Right atrium auricular region (tissue), 2 donors: ENCODE results near the gene PSD2. TPM values are rescaled to one million over a fixed set of nuclear protein-coding genes. Genes with fewer than 3 reads are reported as not detected.

Experiments
- DNase-seq: peaks from one replicate; pipeline ENCODE4 v3.0.0-alpha.2; 2019; ENCODE audit warnings: low spot score
- H3K27ac ChIP-seq, 2 donors: fragments of 200-600 bp; sonication (generic); 1 replicate in 1 of 2; 2 replicates in 1 of 2; pipeline ENCODE4 v1.5.1; 2016 to 2019
- H3K27me3 ChIP-seq, 2 donors: fragments of 200-600 bp; sonication (generic); one replicate each; pipeline versions ENCODE4 v1.5.1 to v1.6.0; 2017 to 2019
- H3K36me3 ChIP-seq: fragments of 200-600 bp; sonication (generic); one replicate; pipeline ENCODE4 v1.5.1; 2016
- H3K4me1 ChIP-seq, 2 donors: fragments of 200-600 bp; sonication (generic); one replicate each; pipeline versions ENCODE4 v1.5.1 to v1.6.0; 2017 to 2019
- H3K4me3 ChIP-seq, 2 donors: fragments of 200-600 bp; sonication (generic); 1 replicate in 1 of 2; 2 replicates in 1 of 2; pipeline ENCODE4 v1.5.1; 2017 to 2019; ENCODE audit warnings: mild to moderate bottlenecking in 1 of 2, moderate library complexity in 1 of 2
- H3K9me3 ChIP-seq, 2 donors: fragments of 200-600 bp; sonication (generic); one replicate each; pipeline ENCODE4 v1.5.1; 2019
- CTCF ChIP-seq, 2 donors: fragments of 200-600 bp; sonication (generic); IDR thresholded peaks; one replicate each; pipeline ENCODE4 v1.5.1; 2019; ENCODE audit warnings: antibody characterized with exemption in 2 of 2
- total RNA-seq, 2 donors: library from RNA; depleted of rRNA; stranded (reverse); fragments of >200 nt; gene quantifications; one replicate each; pipeline ENCODE4 v1.1.0, GENCODE V29; 2016

Gene PSD2
- total RNA-seq: under 1 TPM; 0.12 to 0.19 TPM

GRCh38 chr5:139795074-139796001, at the start of gene PSD2:
PSD2 (plus strand) TSS chr5:139795808; CDS start chr5:139809441, 13,633 bp downstream.
- TF ChIP-seq CTCF (IDR thresholded peaks at IDR 0.05): no peak
- H3K27me3 ChIP-seq: peaks cover 14% of the 10 kb centered on the region in 2 donors
- H3K4me1 ChIP-seq: peaks cover 0 to 12% of the 10 kb centered on the region in 2 donors
- no peak for DNase-seq
- no peaks in the 10 kb centered on the region for H3K36me3 ChIP-seq
- peak within 1 kb of the TSS; percentile 39 to 54 for H3K4me3 ChIP-seq
- H3K27ac ChIP-seq: no peak within 1 kb of the TSS
- no peaks in the 10 kb centered on the region for H3K9me3 ChIP-seq

GRCh38 chr5:139746691-139747582, 48.7 kb upstream of the PSD2 start:
- peak overlapping the region; percentile 25 to 55 for H3K4me3 ChIP-seq
- H3K9me3 ChIP-seq: no peaks in the 10 kb centered on the region
- H3K36me3 ChIP-seq: no peaks in the 10 kb centered on the region
- no peaks in the 10 kb centered on the region for H3K27me3 ChIP-seq
- H3K4me1 ChIP-seq: peaks cover 6 to 43% of the 10 kb centered on the region in 2 donors
- H3K27ac ChIP-seq: peak overlapping the region in 1 of 2 donors; percentile 66
- TF ChIP-seq CTCF (IDR thresholded peaks at IDR 0.05): no peak
- no peak for DNase-seq

GRCh38 chr5:139747583-139748504, 47.8 kb upstream of the PSD2 start:
- Histone ChIP-seq H3K4me3 (peak overlapping the region; percentile 25 to 55), H3K27me3 (no peaks in the 10 kb centered on the region), H3K9me3 (no peaks in the 10 kb centered on the region), H3K36me3 (no peaks in the 10 kb centered on the region), H3K27ac (peak overlapping the region in 1 of 2 donors; percentile 66), H3K4me1 (peaks cover 6 to 43% of the 10 kb centered on the region in 2 donors)
- no peak for TF ChIP-seq CTCF (IDR thresholded peaks at IDR 0.05)
- DNase-seq: peak; percentile 70

- no peak for DNase-seq
- peaks cover 6 to 43% of the 10 kb centered on the region in 2 donors for H3K4me1 ChIP-seq
- H3K9me3 ChIP-seq: no peaks in the 10 kb centered on the region
- H3K27ac ChIP-seq: no peak overlapping the region
- no peak for TF ChIP-seq CTCF (IDR thresholded peaks at IDR 0.05)
- H3K4me3 ChIP-seq: no peak overlapping the region
- no peaks in the 10 kb centered on the region for H3K36me3 ChIP-seq
- no peaks in the 10 kb centered on the region for H3K27me3 ChIP-seq
Observed at GRCh38 chr5:139748505-139748826, 47.1 kb upstream of the PSD2 start.

- no peak for DNase-seq
- no peak overlapping the region for H3K27ac ChIP-seq
- no peak for TF ChIP-seq CTCF (IDR thresholded peaks at IDR 0.05)
- no peaks in the 10 kb centered on the region for H3K9me3 ChIP-seq
- peaks cover 6 to 43% of the 10 kb centered on the region in 2 donors for H3K4me1 ChIP-seq
- peaks cover 0 to 5% of the 10 kb centered on the region in 2 donors for H3K27me3 ChIP-seq
- no peak overlapping the region for H3K4me3 ChIP-seq
- H3K36me3 ChIP-seq: no peaks in the 10 kb centered on the region
Observed at GRCh38 chr5:139749242-139749641, 46.4 kb upstream of the PSD2 start.
